Osteoblast (primary cell): ENCODE results near the gene DMBT1. TPM values are rescaled to one million over a fixed set of nuclear protein-coding genes. Genes with fewer than 3 reads are reported as not detected.

Experiments
- DNase-seq: peaks from one replicate; pipeline ENCODE4 v3.0.0; 2011; ENCODE audit warnings: low spot score, mixed read lengths; ENCODE audit not compliant: insufficient read length; ENCODE audit errors: missing footprints
- H2AFZ ChIP-seq: 2 replicates; pipeline ENCODE4 v1.6.0; 2011; ENCODE audit warnings: mild to moderate bottlenecking, low read length
- H3K27ac ChIP-seq: 2 replicates; pipeline ENCODE4 v1.5.1; 2011; ENCODE audit warnings: mild to moderate bottlenecking, low read depth, low read length, moderate library complexity
- H3K27me3 ChIP-seq: 2 replicates; pipeline ENCODE4 v1.6.0; 2012; ENCODE audit warnings: mild to moderate bottlenecking, control low read depth, inconsistent platforms, low read length, moderate library complexity; ENCODE audit not compliant: insufficient read depth
- H3K36me3 ChIP-seq: 2 replicates; pipeline ENCODE4 v1.5.1; 2011; ENCODE audit warnings: mild to moderate bottlenecking, low read length, control low read depth, moderate library complexity; ENCODE audit not compliant: insufficient read depth
- H3K4me1 ChIP-seq: 2 replicates; pipeline ENCODE4 v1.5.1; 2011; ENCODE audit warnings: mild to moderate bottlenecking, low read length, control low read depth, moderate library complexity; ENCODE audit not compliant: insufficient read depth
- H3K4me2 ChIP-seq: 2 replicates; pipeline ENCODE4 v1.6.0; 2011; ENCODE audit warnings: mild to moderate bottlenecking, low read length; ENCODE audit not compliant: insufficient read depth
- H3K4me3 ChIP-seq: fragments of 200-600 bp; sonication (generic); 3 replicates; pipeline ENCODE4 v1.5.1; 2012; ENCODE audit warnings: mild to moderate bottlenecking, low read length, inconsistent platforms; ENCODE audit not compliant: insufficient read depth
- H3K79me2 ChIP-seq: 2 replicates; pipeline ENCODE4 v1.6.0; 2012; ENCODE audit warnings: mild to moderate bottlenecking, low read length, control low read depth, inconsistent platforms; ENCODE audit not compliant: insufficient read depth
- H3K9me3 ChIP-seq: 2 replicates; pipeline ENCODE4 v1.5.1; 2011; ENCODE audit warnings: low read depth, low read length, control low read depth
- H4K20me1 ChIP-seq: 2 replicates; pipeline ENCODE4 v1.6.0; 2012; ENCODE audit warnings: mild to moderate bottlenecking, low read length, control low read depth; ENCODE audit not compliant: insufficient read depth
- total RNA-seq: library from RNA; depleted of rRNA; stranded (reverse); fragments of >200 nt; gene quantifications from 2 replicates; pipeline ENCODE4 v1.2.3, GENCODE V29; 2012
- TF ChIP-seq, protein P1 (sequence below): IDR thresholded peaks from 2 replicates; pipeline ENCODE4 v1.5.1; 2011; ENCODE audit warnings: mild to moderate bottlenecking, low read depth, low read length, moderate library complexity; ENCODE audit errors: extremely low read depth

The DMBT1 gene
- total RNA-seq, 1 donor: under 0.01 TPM

DNA sequence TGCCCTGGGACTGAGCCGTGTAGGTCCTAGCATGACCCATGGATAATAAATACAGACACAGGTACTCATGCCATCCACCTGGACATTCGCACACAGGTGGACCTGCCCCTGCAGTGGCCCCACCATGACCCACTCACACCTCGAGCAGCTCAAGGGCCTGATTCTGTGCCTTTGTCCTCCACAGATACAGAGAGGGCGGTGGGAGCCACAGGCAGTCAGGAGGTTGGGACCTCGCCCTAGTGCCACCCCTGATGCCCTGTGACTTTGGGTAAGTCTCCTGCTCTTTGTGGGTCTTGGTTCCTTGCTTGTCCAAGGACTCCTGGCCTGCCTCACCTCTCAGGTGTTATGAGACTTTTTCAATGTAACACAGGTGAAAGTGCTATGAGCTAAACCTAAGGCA, 96.2 kb downstream of the DMBT1 start:
- Histone ChIP-seq H3K4me2 (peak overlapping the region; percentile 51), H3K27ac (no peak overlapping the region), H4K20me1 (no peaks in the 10 kb centered on the region), H3K27me3 (peaks cover 13% of the 10 kb centered on the region), H3K4me3 (no peak overlapping the region), H3K79me2 (no peaks in the 10 kb centered on the region), H3K36me3 (no peaks in the 10 kb centered on the region), H2AFZ (no peak overlapping the region), H3K9me3 (no peaks in the 10 kb centered on the region), H3K4me1 (peaks cover 22% of the 10 kb centered on the region)
- no peak for DNase-seq
- TF ChIP-seq, protein P1, sequence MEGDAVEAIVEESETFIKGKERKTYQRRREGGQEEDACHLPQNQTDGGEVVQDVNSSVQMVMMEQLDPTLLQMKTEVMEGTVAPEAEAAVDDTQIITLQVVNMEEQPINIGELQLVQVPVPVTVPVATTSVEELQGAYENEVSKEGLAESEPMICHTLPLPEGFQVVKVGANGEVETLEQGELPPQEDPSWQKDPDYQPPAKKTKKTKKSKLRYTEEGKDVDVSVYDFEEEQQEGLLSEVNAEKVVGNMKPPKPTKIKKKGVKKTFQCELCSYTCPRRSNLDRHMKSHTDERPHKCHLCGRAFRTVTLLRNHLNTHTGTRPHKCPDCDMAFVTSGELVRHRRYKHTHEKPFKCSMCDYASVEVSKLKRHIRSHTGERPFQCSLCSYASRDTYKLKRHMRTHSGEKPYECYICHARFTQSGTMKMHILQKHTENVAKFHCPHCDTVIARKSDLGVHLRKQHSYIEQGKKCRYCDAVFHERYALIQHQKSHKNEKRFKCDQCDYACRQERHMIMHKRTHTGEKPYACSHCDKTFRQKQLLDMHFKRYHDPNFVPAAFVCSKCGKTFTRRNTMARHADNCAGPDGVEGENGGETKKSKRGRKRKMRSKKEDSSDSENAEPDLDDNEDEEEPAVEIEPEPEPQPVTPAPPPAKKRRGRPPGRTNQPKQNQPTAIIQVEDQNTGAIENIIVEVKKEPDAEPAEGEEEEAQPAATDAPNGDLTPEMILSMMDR: no peak

DNA sequence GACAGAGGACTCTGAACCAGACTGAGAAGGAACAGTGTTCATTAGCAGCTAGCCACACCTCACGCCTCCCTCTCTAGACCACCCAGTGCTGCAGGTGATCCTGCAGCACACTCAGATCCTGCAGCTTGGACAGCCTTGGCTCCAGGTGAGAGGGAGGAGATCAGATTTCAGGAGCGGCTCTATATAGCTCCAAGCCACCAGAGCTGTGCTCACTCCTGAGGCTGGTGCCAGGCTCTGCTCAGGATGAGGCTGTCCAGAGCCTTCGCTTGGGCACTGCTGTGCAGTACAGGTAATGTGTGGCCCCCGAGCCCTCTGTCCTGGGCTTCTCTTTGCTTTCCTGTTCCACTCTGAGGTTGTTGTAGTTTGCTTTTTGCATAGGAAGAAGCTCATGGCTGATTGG, 96.7 kb downstream of the DMBT1 start:
- Histone ChIP-seq H3K27me3 (peaks cover 9% of the 10 kb centered on the region), H3K4me2 (no peak overlapping the region)

DNA sequence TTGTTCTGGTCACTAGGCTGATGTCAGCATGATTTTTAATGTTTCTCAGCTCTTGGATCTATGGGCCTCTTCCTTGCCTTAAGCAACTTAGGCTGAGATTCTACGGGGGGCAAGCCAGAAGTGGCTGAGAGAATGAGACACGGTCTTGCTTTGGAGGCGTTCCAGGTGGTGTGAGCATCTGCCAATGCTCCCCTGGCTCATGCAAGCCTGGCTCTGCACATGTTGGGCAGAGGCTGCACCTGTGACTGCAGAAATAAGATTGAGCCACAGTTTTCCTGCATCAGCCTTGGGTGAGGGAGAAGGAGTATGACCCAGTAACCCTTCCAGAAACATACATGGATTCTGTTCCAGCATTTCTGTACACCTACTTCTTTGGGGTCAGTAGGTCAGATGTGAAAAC, 97.2 kb downstream of the DMBT1 start:
- no peaks in the 10 kb centered on the region for H4K20me1 ChIP-seq
- H3K9me3 ChIP-seq: no peaks in the 10 kb centered on the region
- H3K27ac ChIP-seq: no peak overlapping the region
- no peaks in the 10 kb centered on the region for H3K79me2 ChIP-seq
- no peak for DNase-seq
- H3K4me3 ChIP-seq: no peak overlapping the region
- H3K4me1 ChIP-seq: peaks cover 22% of the 10 kb centered on the region
- H3K27me3 ChIP-seq: peaks cover 5% of the 10 kb centered on the region
- no peaks in the 10 kb centered on the region for H3K36me3 ChIP-seq
- TF ChIP-seq, protein P1: no peak
- H2AFZ ChIP-seq: no peak overlapping the region
- no peak overlapping the region for H3K4me2 ChIP-seq

More for the DNA sequence above, 96.7 kb downstream of the DMBT1 start:
- Histone ChIP-seq H3K79me2 (no peaks in the 10 kb centered on the region), H4K20me1 (no peaks in the 10 kb centered on the region), H2AFZ (no peak overlapping the region), H3K27ac (no peak overlapping the region), H3K36me3 (no peaks in the 10 kb centered on the region), H3K4me3 (no peak overlapping the region), H3K9me3 (no peaks in the 10 kb centered on the region), H3K4me1 (peaks cover 22% of the 10 kb centered on the region)
- DNase-seq: peak; percentile 46
- TF ChIP-seq, protein P1: no peak

DNA sequence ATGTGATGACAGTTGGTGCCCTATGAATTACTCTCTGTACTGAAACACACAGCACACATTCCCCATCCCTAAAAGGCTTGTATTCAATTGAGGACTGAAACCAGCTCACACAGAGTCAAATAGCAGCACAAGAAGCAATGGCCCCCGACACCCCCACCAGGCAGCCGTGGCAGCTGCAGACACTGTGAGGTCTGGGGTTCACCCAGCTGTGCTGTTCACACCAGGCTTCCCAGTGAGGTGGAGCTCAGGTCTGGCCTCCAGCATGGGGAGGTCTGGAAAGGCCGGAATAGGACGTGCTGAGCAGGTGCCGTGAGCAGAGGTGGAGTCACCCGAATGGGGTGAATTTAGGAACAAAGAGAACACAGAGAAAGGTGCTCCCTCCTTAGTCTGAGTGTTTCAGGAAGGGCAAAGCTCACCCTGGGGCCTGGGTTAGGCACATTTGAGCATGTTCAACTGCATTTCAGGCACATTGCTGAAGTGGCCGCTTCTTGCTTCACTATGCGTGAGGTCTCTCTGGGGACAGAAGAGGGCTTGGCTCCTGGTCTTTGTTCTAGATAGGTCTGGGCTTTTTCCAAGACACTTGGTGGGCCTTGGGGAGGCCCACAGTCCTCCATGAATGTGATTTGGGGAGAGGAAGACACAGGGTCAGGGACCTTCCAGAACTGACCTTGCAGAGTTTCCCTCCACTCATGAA, 97.9 kb downstream of the DMBT1 start:
- DNase-seq: peak; percentile 42
- Histone ChIP-seq H3K4me3 (no peak overlapping the region), H3K27ac (no peak overlapping the region), H3K27me3 (peaks cover 5% of the 10 kb centered on the region), H3K79me2 (no peaks in the 10 kb centered on the region), H3K4me1 (peaks cover 22% of the 10 kb centered on the region), H2AFZ (no peak overlapping the region), H3K9me3 (no peaks in the 10 kb centered on the region), H3K36me3 (no peaks in the 10 kb centered on the region), H3K4me2 (no peak overlapping the region), H4K20me1 (no peaks in the 10 kb centered on the region)
- TF ChIP-seq, protein P1: no peak
